ENCODE results near the gene PEX26.
"Not testable (repeated sequence)": the region's sequence is repeated elsewhere in the genome, so short reads cannot be mapped to it uniquely, and the experiment has no call there.

The PEX26 gene

DNA sequence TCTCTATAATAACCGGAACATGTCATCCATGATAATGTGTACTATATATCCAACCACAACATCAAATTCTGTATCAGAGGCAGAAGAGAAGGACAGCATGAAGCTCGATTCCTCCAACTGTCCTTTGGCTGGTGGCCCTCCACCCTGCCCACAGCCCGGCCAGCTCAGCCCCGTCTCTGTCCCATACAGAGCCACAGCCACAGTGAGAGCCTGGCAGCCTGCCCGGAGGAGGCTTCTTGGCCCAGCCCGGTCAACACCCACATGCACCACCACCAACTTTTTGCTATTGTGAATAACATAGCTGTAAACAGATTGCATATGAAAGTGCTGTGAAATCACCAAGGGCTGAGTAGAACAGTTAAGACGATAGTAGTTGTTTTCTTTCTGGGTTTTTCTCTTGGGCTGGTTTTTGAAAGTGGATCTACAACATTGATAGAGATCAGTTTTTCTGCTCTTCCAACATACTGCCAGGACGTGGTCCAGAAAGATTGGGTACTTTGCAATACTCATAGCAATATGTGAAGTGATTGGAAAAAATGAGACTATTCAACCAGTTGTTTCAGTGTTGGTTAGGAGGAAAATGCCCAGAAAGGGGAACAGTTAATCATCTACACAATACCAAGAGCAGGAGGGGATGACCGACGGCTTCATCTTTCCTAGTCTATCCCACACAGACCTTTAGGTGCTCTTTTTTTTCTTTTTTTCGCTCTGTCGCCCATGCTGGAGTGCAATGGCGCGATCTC lies 25.9 kb downstream of the PEX26 start:
- DNase-seq, result no peak

DNA sequence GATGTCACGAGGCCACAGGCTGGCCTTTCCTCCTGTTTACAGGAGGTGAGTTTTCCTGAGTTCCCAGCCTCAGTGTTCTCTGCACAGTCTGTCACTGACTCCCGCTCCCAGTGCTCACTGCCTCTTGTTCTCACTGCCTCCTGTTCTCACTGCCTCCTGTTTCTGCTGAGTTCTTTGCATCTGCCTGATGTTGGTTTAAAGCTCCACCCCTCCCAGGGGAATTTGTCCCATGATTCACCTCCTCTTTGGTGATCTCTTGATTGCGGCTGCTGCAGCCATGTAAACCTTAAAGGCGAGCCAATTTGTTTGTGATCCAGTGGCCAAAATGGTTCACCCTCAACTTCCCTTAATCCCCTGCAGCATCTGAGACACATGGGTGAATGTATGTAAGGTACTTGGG lies 26.8 kb downstream of the PEX26 start:
- no peak for DNase-seq

DNA sequence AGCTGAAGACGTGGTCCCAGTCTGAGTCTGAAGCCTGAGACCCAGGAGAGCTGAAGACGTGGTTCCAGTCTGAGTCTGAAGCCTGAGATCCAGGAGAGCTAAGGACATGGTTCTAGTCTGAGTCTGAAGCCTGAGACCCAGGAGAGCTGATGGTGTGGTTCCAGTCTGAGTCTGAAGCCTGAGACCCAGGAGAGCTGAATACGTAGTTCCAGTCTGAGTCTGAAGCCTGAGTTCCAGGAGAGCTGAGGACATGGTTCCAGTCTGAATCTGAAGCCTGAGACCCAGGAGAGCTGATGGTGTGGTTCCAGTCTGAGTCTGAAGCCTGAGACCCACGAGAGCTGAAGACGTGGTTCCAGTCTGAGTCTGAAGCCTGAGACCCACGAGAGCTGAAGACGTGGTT lies 28.2 kb downstream of the PEX26 start:
- DNase-seq, result not testable (repeated sequence)

DNA sequence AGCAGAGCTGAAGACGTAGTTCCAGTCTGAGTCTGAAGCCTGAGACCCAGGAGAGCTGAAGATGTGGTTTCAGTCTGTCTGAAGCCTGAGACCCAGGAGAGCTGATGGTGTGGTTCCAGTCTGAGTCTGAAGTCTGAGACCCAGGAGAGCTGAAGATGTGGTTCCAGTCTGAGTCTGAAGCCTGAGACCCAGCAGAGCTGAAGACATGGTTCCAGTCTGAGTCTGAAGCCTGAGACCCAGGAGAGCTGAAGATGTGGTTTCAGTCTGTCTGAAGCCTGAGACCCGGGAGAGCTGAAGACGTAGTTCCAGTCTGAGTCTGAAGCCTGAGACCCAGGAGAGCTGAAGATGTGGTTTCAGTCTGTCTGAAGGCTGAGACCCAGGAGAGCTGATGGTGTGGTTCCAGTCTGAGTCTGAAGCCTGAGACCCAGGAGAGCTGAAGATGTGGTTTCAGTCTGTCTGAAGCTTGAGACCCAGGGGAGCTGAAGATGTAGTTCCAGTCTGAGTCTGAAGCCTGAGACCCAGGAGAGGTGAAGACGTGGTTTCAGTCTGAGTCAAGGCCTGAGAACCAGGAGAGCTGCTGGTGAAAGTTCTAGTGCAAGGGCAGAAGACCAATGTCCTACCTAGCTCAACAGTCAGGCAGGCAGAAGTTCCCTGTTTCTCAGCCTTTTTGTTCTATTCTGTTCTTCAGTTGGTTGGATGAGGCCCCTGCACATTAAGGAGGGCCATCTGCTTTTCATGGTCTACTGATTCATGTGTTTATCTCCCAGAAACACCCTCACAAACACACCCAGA lies 29.0 kb downstream of the PEX26 start:
- not testable (repeated sequence) for DNase-seq

DNA sequence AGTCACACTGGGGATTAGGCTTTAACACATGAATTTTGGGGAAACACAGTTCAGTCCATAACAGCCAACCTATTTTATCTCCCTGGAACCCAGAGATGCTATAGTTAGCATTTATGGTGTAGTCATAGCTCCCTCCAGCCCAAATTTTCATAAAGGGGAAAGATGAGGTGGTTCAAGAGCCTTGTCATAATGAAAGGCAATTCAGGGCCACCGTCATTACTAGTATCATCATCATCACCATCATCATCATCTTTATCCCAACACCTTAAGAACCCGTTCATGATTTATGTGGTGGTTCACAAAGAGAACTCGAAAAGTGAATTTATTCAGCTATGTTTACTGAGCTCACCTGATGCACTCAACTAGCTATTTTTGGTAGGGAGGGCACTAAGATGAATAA lies 30.4 kb downstream of the PEX26 start:
- DNase-seq, result no peak

DNA sequence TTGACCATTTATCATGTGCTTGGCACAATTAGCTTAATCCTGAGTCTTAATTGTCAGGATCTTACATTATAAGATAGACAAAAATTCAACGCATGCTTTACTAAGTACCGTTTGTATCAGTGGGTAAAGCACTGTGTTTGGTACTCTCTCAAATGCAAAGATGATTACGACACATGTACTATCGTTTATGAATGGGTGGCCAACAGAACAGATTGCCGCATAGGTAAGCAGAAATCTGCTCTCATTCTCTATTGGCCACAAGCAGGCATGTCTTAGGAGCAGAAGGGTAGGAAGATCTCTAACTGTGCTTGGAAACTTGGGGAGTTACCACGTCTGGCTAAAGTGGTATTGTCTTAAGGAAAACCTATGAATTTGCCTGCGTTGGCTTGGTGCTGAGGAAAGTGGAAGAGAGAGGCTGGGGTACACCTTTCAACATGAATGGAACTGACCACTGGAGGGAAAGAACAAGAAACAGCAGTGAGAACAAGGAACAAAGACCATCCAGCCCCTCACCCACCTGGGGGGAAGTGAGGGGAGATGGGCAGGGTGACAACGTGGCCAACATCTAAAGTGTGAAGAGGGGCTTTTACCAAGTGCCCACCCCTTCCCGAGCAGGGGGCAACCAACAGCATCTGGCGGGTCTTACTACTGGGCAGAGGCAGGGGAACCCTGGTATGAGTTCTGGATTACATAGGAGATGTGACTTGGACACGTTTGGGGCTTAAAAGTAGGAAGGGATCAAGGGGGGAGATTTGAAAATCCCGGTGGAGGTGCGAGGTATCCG lies 31.8 kb downstream of the PEX26 start:
- DNase-seq, result no peak

DNA sequence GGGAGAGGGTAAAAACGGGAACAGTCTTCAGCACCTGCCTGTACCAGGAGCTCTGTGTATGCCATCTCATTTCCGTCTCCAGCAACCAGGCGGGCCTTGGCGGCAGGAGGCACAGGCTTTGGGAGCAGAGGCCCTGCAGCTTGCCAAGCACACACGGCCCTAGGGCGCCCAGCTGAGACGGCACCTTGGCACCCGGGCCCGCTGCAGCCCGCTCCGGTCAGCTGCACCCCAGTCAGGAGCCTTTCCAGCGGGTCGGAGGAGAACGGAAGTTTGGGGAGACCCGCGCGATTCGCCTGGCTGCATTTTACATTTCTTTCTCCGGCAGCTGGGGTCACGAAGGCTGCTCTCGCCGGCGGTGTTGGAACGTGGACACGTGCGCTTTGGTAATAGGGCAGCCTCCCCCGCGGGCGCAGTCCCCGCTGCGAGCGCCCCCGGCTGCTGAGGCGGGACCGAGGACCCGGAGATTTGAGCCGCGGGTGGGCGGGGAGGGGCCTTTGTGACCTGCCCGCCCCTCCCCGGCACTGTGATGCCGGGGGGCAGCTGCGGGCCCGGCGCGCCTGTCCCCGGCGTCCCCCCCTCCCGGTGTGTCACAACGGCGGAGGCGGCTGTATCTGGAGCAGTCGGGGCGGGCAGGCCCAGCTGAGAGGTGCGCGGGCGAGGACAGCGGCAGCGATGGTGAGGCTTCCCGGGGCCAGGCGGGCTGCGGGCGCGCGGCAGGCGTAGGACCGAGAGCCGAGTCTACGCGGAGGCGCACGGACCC lies 32.6 kb downstream of the PEX26 start, which contains the start of gene TUBA8:
TSS of gene TUBA8 (plus strand) at position 616 of the 760 bp plus-strand sequence. CDS start at position 673, 57 bp downstream.
- peak in 1 of 2 donors; percentile 13 for DNase-seq

DNA sequence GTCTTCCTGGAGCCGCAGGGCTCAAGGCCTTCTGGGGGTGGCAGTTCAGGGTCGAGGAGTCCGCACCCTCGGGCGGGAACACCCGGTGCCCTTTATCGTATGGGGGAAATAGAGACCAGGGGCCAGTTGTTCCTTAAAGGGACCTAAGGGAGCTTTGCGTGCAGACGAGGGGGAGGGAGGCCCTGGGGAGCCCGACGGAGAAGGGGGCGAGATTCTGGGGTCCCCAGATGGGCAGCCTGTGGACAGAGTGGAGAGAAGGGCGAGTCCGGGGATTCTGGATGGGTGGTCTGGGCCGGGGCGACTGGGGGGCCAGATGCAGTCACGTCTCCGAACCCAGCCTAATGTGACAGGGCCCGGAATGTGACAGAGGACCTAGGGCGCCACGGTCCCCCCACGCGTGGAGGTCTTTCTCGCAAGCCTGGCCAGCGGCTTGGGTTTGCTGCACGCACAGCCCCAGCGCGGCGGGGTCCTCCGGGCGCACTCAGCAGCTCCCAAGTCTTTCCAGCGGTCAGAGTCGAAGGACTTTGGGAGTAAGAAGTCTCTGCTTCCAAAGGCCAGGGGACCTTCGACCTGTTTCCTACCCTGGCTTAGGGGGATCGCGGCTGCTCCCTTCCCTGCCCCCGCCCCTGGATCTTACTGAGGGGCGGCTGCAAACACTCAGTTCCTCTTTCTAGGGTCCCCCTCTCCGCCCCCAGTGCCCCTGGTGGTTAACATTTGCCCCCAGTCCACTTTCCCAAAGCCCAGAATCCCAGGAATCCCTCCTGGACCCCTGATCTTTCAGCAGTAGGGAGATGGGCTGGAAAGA lies 33.4 kb downstream of the PEX26 start:
- DNase-seq, result no peak

DNA sequence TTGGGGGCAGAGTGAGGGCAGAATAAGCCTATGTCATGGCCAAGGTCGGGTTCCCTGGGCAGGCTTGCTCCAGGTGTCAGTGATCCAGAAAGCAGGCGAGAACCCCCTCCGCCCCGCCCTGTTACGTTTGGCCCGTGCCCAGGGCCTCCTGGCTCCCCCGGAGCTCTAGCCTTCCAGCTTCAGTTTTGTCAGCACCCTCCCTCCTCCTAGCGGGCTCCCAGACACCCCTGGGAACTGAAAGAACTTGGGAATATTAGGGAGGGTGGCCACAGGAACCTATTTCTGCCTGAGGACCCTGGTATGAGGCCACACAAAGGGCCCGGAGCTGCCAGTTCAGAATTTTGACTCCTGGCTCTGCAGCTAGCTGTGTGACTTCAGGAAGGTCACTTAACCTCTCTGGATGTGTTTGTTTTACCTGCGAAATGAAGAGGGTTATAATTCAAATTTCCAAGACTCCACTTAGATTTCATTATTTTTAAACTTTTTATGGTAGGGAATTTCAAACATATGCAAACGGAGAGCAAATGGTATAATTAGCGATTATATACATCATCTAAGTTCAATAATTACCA lies 34.1 kb downstream of the PEX26 start:
- no peak for DNase-seq

DNA sequence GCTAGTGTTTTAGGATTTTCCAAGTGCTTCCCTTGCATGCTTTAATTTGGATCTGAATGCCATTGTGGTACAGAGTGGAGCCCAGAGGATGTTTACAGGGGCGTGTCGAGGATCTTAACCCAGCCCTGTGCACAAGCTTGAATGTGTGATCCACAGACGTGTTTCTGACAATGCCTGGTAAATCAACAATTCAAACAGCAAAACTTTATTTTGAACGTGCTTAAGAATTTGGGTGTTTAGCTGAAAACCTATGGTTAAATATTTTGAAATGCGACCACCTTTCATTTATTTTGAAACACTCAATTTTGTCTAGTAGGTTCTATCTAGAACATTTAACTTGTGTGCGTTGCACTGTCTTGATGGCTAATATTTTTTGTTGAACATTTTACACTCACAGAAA lies 34.6 kb downstream of the PEX26 start:
- no peak for DNase-seq

DNA sequence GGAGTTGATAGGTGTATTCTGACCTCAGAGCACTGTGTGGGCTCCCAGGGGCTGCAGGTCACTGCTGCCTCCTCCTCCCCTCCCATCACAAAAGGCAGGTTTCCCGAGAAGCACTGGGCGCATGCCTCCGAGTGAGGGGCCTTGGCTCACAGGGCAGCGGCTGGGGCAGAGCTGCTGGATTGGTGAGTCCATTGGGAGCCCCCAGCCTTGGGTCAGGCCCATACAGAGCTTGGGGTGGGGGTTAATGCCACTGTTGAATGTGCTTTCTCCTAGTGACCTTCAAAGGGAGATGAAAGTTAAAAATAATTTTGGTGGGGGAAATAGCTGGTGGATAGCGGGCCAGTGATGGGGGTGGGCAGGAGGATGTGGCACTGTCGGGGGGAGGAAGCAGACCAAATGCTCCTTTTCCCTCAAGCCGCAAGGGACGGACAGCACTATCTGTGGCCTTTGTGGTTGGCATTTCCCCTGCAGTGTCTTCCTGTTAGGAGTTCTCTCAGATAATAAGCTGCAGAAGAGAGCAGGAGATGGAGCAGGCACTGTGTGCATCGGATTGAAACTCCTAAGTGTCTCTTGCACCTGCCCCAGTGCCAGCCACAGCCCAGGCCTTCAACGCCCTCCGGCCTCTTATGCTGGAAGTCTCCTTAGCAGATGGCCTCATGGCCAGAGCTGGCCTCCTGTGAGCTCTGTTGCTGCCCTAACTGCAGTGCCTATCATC lies 36.0 kb downstream of the PEX26 start:
- DNase-seq, result peak in 1 of 2 donors; percentile 3

DNA sequence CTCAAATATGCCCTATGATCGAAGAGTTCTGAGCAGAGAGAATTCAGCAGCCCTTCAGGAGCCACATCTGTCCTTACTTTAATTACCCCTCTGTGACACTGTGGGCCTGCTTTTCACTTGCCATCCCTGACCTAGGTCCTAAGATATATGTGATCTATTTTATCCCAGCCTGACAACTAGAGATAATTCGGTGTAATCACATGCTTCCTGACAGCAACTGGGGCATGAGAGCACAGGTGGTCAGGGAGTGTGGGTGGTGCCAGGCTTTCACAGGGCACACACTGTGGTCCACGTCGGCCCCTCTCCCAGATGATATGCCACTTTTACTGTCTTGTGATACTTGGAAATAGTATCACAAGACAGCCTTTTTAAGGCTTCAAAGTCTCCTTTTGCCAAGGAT lies 36.7 kb downstream of the PEX26 start:
- DNase-seq, result no peak

DNA sequence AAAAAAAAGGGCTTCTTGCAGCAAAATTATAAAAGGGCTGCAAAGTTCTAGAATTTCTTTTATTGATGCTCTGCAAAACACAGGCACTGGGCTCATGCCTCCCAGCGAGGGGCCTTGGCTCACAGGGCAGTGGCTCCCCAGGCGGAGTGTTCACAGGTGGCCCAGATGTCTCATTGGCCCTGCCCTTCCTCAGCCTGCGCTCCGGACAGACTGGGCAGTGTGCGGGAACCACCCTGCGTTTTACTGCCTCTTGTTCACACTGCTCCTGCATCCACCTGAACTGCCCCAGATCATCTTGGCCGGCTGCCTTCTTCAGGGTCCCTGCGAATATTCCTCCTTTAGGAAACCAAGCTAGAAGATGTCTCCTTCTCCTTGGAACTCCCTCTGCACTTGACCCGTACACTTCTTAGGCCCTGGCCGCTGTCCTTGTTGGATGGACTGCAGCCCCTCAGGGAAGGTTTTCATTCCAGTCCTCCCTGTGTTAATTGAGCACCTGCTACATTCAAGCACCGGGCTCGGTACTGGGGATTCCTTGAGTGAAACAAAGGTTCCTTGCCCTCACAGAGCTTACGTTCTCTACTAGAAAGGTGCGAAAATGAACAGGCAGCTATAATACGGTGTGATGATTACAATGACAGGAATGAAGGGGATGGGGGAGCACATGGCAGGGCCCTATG lies 37.3 kb downstream of the PEX26 start:
- no peak for DNase-seq

DNA sequence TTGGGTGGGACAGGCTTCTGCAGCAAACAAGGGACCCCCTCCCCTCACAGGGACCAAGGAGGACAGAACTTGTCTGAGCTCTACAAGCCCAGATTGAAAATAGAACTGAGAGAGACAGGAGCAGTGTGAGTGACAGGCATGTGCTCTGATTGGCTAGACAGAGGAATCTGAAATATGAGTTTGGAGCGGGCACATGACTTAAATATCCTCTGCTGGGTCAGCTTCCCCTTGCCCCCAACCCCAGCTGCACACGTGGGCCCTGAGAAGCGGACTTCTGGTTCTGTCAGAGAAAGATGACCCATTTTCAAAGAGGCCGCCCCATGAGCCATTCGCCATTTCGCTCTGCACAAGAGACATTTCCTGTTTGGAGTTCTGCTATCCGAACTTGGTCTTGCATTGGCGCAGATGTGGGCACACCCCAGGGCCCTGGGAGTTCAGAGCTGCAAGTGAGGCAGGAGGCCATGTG lies 38.1 kb downstream of the PEX26 start:
- DNase-seq, result no peak

DNA sequence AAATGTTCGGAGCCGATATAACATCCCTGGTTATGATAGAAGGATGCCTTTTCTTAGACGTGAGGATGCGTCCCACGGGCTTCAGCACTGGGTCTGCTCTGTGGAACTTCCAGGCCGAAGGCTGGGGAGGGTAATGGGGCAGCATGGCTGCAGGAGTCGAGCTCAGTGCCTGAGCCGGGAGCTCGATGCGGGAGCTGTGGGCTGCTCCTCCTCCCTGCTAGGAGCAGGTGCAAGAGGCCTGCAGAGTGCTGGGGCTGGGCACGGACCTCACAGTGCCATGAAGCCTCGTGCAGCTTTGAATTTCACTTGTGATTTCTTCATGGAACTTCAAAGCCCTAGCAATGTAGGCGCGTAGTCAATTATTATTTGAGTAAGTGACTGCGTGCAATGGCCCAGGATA lies 38.8 kb downstream of the PEX26 start:
- DNase-seq, result no peak

DNA sequence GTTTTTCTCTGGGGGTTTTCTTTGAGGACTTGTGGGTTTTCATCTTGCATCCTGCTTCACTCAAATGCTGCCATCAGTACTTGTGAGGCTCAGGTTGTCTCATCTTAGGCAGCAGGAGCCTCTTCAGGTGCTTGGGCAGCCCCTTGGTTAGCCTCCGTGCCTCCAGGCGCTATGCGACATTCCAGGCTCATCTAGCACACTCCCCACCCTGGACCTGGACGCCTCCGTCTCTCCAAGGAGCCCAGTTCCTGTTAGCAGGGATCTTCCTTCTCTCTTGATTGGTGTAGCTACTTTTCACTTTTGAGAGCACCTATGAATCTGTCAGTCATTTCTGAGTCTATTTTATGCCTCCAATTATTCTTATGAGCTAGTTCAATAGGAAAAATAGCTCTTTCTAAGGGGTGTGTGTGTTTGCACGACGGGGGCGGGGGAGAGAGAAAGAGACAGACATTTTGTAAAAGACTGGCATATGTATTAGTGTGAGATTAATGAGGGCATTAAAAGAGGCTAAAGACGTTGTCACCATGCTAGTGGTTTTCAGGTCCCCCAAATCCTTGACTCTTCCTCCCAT lies 40.6 kb downstream of the PEX26 start:
- no peak for DNase-seq

DNA sequence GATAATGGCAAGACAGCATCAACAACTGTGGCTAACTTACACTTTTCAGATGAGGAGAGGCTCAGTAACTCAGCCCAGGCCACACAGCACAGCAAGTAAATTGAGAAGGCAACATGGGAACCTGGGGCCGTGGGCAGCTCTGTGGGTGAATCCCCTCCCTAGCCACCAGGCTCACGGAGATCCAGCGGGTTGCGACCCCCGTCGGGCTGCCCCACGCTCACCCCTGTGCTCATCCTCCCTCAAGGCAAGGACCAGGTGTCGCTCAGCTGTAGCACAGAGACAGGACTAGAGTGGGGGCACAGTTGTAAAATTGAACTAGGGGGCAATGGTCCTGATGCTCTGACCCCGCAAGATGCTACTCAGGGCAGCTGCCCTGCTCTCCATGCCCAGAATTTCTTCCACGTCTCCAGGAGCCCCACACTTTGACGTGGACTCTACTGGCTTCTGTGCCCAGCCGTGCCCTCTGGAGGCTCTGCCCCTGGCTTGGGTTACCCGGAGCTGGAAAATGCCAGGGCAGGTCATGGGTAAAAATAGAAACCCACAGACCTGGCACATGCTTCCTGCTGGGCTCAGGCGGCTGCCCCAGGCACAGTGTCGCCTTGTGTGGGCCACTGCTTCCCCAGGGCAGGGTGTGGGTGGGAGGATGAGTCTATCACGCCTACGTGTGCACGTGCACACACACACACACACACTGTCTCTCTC lies 41.8 kb downstream of the PEX26 start:
- no peak for DNase-seq

DNA sequence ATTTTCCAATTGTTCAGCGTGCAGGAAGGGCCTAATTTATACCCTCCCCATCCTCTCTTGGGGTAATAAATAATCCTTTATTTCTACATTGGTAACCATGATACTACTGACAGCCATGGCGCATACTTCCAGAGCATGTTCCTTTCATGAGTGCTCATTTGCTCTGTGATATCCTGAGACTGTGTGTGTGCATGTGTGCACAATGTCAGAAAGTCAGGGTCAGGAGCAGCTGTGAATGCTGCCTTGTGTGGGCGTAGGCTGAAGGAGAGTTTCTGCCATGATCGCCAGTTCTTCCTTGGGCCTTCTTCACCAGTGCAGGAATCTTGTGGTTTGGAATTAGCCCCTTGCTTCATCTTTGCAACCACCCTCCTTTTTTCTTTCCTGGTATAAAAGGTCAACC lies 43.1 kb downstream of the PEX26 start:
- no peak for DNase-seq

DNA sequence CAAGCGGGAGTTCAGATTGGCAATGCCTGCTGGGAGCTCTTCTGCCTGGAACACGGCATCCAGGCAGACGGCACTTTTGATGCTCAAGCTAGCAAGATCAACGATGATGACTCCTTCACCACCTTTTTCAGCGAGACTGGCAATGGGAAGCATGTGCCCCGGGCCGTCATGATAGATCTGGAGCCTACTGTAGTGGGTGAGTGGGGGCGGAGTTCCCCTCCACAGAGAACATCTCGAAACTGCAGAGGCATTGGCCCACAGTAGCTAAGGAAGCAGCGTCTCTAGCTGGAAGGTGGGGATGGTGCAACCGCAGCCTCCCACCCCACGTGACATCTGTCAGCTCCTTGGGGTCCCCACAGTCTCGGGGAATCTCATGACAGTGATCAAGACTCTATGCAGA lies 43.7 kb downstream of the PEX26 start:
- no peak for DNase-seq

Measured in CD4-positive, alpha-beta T cell treated with Interferon alpha-2 for 1 hour (primary cell).